Right lobe of liver (tissue), 6 donors: Measurements from ENCODE around the gene NTM. TPM values are rescaled to one million over a fixed set of nuclear protein-coding genes. Genes with fewer than 3 reads are reported as not detected.

ENCODE experiments used
- ATAC-seq, 4 donors: fragments of 200-7000 bp; cut with Tn5 transposase; one replicate each; pipeline ENCODE4 v1.9.1; 2020; ENCODE audit warnings: mild to moderate bottlenecking in 4 of 4, moderate library complexity in 4 of 4
- DNase-seq, 3 donors: peaks; one replicate each; pipeline ENCODE4 v3.0.0-alpha.2; 2020
- H3K27ac ChIP-seq, 3 donors: fragments of 200-600 bp; one replicate each; pipeline ENCODE4 v1.8.0; 2022
- H3K27me3 ChIP-seq, 2 donors: fragments of 200-600 bp; one replicate each; pipeline ENCODE4 v1.8.0; 2022
- H3K36me3 ChIP-seq, 4 donors: fragments of 200-600 bp; sonication (generic) in 1 of 4; one replicate each; pipeline versions ENCODE4 v1.5.1 to v1.8.0; 2017 to 2022; ENCODE audit warnings: control low read depth in 1 of 4
- H3K4me1 ChIP-seq, 4 donors: fragments of 200-600 bp; sonication (generic) in 1 of 4; one replicate each; pipeline versions ENCODE4 v1.5.1 to v1.8.0; 2017 to 2022; ENCODE audit warnings: control low read depth in 1 of 4
- H3K4me3 ChIP-seq, 3 donors: fragments of 200-600 bp; one replicate each; pipeline ENCODE4 v1.8.0; 2022
- H3K9me3 ChIP-seq, 4 donors: fragments of 200-600 bp; sonication (generic) in 1 of 4; one replicate each; pipeline versions ENCODE4 v1.5.1 to v1.8.0; 2017 to 2022; ENCODE audit warnings: control low read depth in 1 of 4
- CTCF ChIP-seq, 4 donors: fragments of 200-600 bp in 3 of 4; fragments of 450-650 bp in 1 of 4; IDR thresholded peaks; one replicate each; pipeline versions ENCODE4 v1.5.1 to v1.8.0; 2016 to 2022; ENCODE audit warnings: antibody characterized with exemption in 4 of 4, mild to moderate bottlenecking in 2 of 4
- POLR2A ChIP-seq: fragments of 450-650 bp; IDR thresholded peaks from one replicate; pipeline ENCODE4 v1.6.1; 2017; ENCODE audit warnings: antibody characterized with exemption, mild to moderate bottlenecking
- WGBS: methylation state at CpG from one replicate; pipeline ENCODE4 v1.1.6; 2018; ENCODE audit warnings: low coverage, low lambda C conversion rate; ENCODE audit not compliant: insufficient coverage; ENCODE audit errors: missing lambda C conversion rate; 5-methylcytosine and 5-hydroxymethylcytosine counted together
- intact Hi-C, 2 donors: fragments of 100-400 bp; cut with DNase I; formaldehyde crosslinking; loops; one replicate each; pipeline versions ENCODE4 v1.11.2 to v1.14.1; 2022
- total RNA-seq, 6 experiments: library from RNA; depleted of rRNA in 2 of 6; stranded (reverse); fragments of >200 nt in 2 of 6; fragmentation: NEBNext Ultra II Directional in 3 of 6; extraction: Animal tissue kit (Norgen Biotek cat#: 25700) in 3 of 6; gene quantifications; one replicate each; pipeline versions ENCODE4 v1.1.0 to v1.2.4, GENCODE V29; 2016 to 2023
- donor health status: DM: no; HTN: yes; CAD: no.
- donor health status: DM: no; HTN: no; CAD: no.
- donor health status: DM: no; HTN: no; CAD: no.
- donor health status: DM: no; HTN: yes; CAD: no.
- donor health status: DM: no; HTN: yes; CAD: no.

Gene NTM
- total RNA-seq, 6 experiments from 2014 or later, result 0.35 TPM; not detected in 5

- H3K27ac ChIP-seq, result no peak overlapping the region
- no peaks in the 10 kb centered on the region for H3K27me3 ChIP-seq
- H3K36me3 ChIP-seq, result no peaks in the 10 kb centered on the region
- no peak for DNase-seq
- peak in 3 of 4 donors; percentile 32 to 60 (median 39) for ATAC-seq
- H3K4me1 ChIP-seq, result no peaks in the 10 kb centered on the region
- H3K4me3 ChIP-seq, result no peak overlapping the region
- intact Hi-C loops, result no loop called here
- H3K9me3 ChIP-seq, result no peaks in the 10 kb centered on the region
- TF ChIP-seq CTCF (IDR thresholded peaks at IDR 0.05), result peak in 3 of 4 donors; percentile 20 to 27 (median 24)
- no peak for TF ChIP-seq POLR2A
- 56% methylated on average over 5 of the region's 5 CpGs for WGBS
Measured at GRCh38 chr11:132300283-132300682, 929.9 kb downstream of the NTM start.

- ATAC-seq (no peak), DNase-seq (no peak)
- intact Hi-C loops, result no loop called here
- TF ChIP-seq POLR2A (no peak), CTCF (IDR thresholded peaks at IDR 0.05) (no peak)
- no peaks in the 10 kb centered on the region for H3K36me3 ChIP-seq
- WGBS, result 28% methylated on average over 1 of the region's 1 CpG
- no peaks in the 10 kb centered on the region for H3K9me3 ChIP-seq
- no peaks in the 10 kb centered on the region for H3K4me1 ChIP-seq
- H3K4me3 ChIP-seq, result no peak overlapping the region
- H3K27ac ChIP-seq, result no peak overlapping the region
- H3K27me3 ChIP-seq, result no peaks in the 10 kb centered on the region
Measured at GRCh38 chr11:132301465-132301864, 931.0 kb downstream of the NTM start.

GRCh38 chr11:132301900-132302299 lies 931.5 kb downstream of the NTM start:
- H3K4me1 ChIP-seq, result no peaks in the 10 kb centered on the region
- intact Hi-C loops, result no loop called here
- DNase-seq (no peak), ATAC-seq (no peak)
- TF ChIP-seq POLR2A (no peak), CTCF (IDR thresholded peaks at IDR 0.05) (no peak)
- H3K4me3 ChIP-seq, result no peak overlapping the region
- H3K27me3 ChIP-seq, result no peaks in the 10 kb centered on the region
- H3K9me3 ChIP-seq, result no peaks in the 10 kb centered on the region
- H3K36me3 ChIP-seq, result no peaks in the 10 kb centered on the region
- 48% methylated on average over 3 of the region's 3 CpGs for WGBS
- H3K27ac ChIP-seq, result no peak overlapping the region

- Histone ChIP-seq H3K4me3 (no peak overlapping the region), H3K9me3 (no peaks in the 10 kb centered on the region), H3K27me3 (no peaks in the 10 kb centered on the region), H3K4me1 (no peaks in the 10 kb centered on the region), H3K27ac (no peak overlapping the region), H3K36me3 (no peaks in the 10 kb centered on the region)
- ATAC-seq (no peak), DNase-seq (no peak)
- 76% methylated on average over 17 of the region's 21 CpGs for WGBS
- intact Hi-C loops, result no loop called here
- TF ChIP-seq CTCF (IDR thresholded peaks at IDR 0.05) (no peak), POLR2A (no peak)
Measured at GRCh38 chr11:132307309-132308020, 937.0 kb downstream of the NTM start.
